Measurements from ENCODE around the gene CCDC7.
"Not testable (repeated sequence)": the region's sequence is repeated elsewhere in the genome, so short reads cannot be mapped to it uniquely, and the experiment has no call there.

DNA sequence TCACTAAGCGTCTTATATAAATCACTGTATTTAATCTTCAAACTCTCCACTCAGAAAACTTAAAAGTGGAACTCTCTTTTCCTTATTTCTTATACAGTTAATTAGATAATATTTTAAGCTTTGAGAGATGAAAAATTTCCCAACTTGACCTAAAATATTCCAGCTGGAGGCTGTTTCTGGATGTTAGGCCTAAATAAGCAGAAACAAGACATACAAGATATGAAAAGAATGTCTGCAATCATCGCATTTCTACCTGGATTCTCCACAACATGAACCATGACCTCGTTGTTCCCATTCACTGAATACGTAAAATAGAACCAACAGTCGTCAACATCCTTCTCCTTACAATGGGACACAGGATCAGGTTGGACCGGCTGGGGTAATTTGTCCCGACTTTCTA lies 464.0 kb downstream of the CCDC7 start:
- not testable (repeated sequence) for TF ChIP-seq EZH2phosphoT487 (IDR thresholded peaks at IDR 0.05; ENCODE audit: insufficient read depth, low read depth); EZH2 (IDR thresholded peaks at IDR 0.05; ENCODE audit: insufficient read depth, poor library complexity, severe bottlenecking)

Measured in GM23248 (cell line).